ENCODE measurements around the gene TK1. TPM values are rescaled to one million over a fixed set of nuclear protein-coding genes. Genes with fewer than 3 reads are reported as not detected.

TK1 gene
- polyA plus RNA-seq, 2 of the 4 experiments (the other 2 are of a cell fraction): 90.9 to 355 TPM

- no peak overlapping the region for H3K4me2 ChIP-seq
- H3K4me3 ChIP-seq: no peak overlapping the region
- no peak for DNase-seq (ENCODE audit: low read depth in 1 of 2, low spot score in 1 of 2)
- no peak overlapping the region for H3K27ac ChIP-seq
- CTCF ChIA-PET: interaction anchor here (0.6 to 17.1 kb wide), 5 partner anchors 8 to 199 kb away, joined by 3 to 150 read pairs (median 3); partner anchors contain the start of gene TMEM235
- H3K9me3 ChIP-seq: no peaks in the 10 kb centered on the region
- POLR2A ChIA-PET: no interaction called here
- 92% methylated on average over 3 of the region's 3 CpGs for WGBS (ENCODE audit: missing lambda C conversion rate)
- H3K4me1 ChIP-seq: no peaks in the 10 kb centered on the region
- TF ChIP-seq NFE2L2 (conservative IDR thresholded peaks at IDR 0.05; ENCODE audit: low read length) (no peak), JUNB (IDR thresholded peaks at IDR 0.05) (no peak), GATA3 (IDR thresholded peaks at IDR 0.05; ENCODE audit: borderline replicate concordance) (no peak), BHLHE40 (IDR thresholded peaks at IDR 0.05; ENCODE audit: low read depth, low read length) (no peak), ZNF302 (CRISPR knock-in tag; IDR thresholded peaks at IDR 0.05) (no peak), REST (IDR thresholded peaks at IDR 0.05) (no peak), POLR2A (IDR thresholded peaks at IDR 0.05; ENCODE audit: low read length) (no peak), HOXA7 (CRISPR knock-in tag; IDR thresholded peaks at IDR 0.05) (no peak), MAX (IDR thresholded peaks at IDR 0.05) (no peak), KDM1A (IDR thresholded peaks at IDR 0.05; ENCODE audit: low read depth) (no peak), JUN (IDR thresholded peaks at IDR 0.05) (no peak), RFX5 (IDR thresholded peaks at IDR 0.05) (no peak), SREBF2 (IDR thresholded peaks at IDR 0.05) (no peak), KDM5A (IDR thresholded peaks at IDR 0.05) (no peak), PHF8 (IDR thresholded peaks at IDR 0.05; ENCODE audit: borderline replicate concordance, low read depth) (no peak), POLR2AphosphoS2 (conservative IDR thresholded peaks at IDR 0.05; ENCODE audit: low read length) (no peak)
- ATAC-seq: no peak
- FAIRE-seq: no peak
These were observed 36.9 kb upstream of the TK1 start for GRCh38 chr17:78223765-78224164.

GRCh38 chr17:78223061-78223460 lies 36.2 kb upstream of the TK1 start:
- ATAC-seq: no peak

More at GRCh38 chr17:78223061-78223460, 36.2 kb upstream of the TK1 start:
- ChIA-PET CTCF (interaction anchor here (0.6 to 17.1 kb wide), 4 partner anchors 9 to 199 kb away, joined by 3 to 150 read pairs (median 3); partner anchors contain the start of gene TMEM235), POLR2A (no interaction called here)
- WGBS (ENCODE audit: missing lambda C conversion rate): 91% methylated on average over 4 of the region's 4 CpGs
- Histone ChIP-seq H3K4me1 (no peaks in the 10 kb centered on the region), H3K9me3 (no peaks in the 10 kb centered on the region), H3K27ac (no peak overlapping the region), H3K4me3 (no peak overlapping the region), H3K4me2 (no peak overlapping the region)
- DNase-seq (ENCODE audit: low read depth in 1 of 2, low spot score in 1 of 2): no peak
- no peak for TF ChIP-seq POLR2A (IDR thresholded peaks at IDR 0.05; ENCODE audit: low read length)
- no peak for TF ChIP-seq ZFP36 (IDR thresholded peaks at IDR 0.05; ENCODE audit: borderline replicate concordance, partially characterized antibody)
- TF ChIP-seq HES2 (IDR thresholded peaks at IDR 0.05): no peak
- no peak for TF ChIP-seq RARB (CRISPR knock-in tag; IDR thresholded peaks at IDR 0.05)
- no peak for TF ChIP-seq MYC (IDR thresholded peaks at IDR 0.05; ENCODE audit: borderline replicate concordance, low read length)
- no peak for TF ChIP-seq BHLHE40 (IDR thresholded peaks at IDR 0.05; ENCODE audit: low read depth, low read length)
- no peak for TF ChIP-seq ATOH8 (CRISPR knock-in tag; IDR thresholded peaks at IDR 0.05; ENCODE audit: low read depth)
- TF ChIP-seq REST (IDR thresholded peaks at IDR 0.05): no peak
- no peak for TF ChIP-seq EHF (CRISPR knock-in tag; IDR thresholded peaks at IDR 0.05)
- TF ChIP-seq NR3C1 (IDR thresholded peaks at IDR 0.05): no peak
- no peak for TF ChIP-seq HEYL (CRISPR knock-in tag; IDR thresholded peaks at IDR 0.05)
- no peak for TF ChIP-seq RAD21 (conservative IDR thresholded peaks at IDR 0.05 in 1 of 2, IDR thresholded peaks at IDR 0.05 in 1 of 2)
- no peak for TF ChIP-seq HOXB13 (CRISPR knock-in tag; IDR thresholded peaks at IDR 0.05; ENCODE audit: low read depth)
- no peak for TF ChIP-seq HOXB5 (CRISPR knock-in tag; IDR thresholded peaks at IDR 0.05)
- FAIRE-seq: no peak
